Endothelial cell (in vitro differentiated cells): ENCODE data around the gene ADRM1. TPM values are rescaled to one million over a fixed set of nuclear protein-coding genes. Genes with fewer than 3 reads are reported as not detected.

Experiments
- DNase-seq: peaks from one replicate; pipeline ENCODE4 v3.0.0; 2021; ENCODE audit warnings: low spot score
- H3K27ac Mint-ChIP-seq: one replicate; pipeline ENCODE4 v1.8.0; 2021; ENCODE audit warnings: mixed read lengths, inconsistent platforms; ENCODE audit not compliant: unreplicated experiment
- H3K27me3 Mint-ChIP-seq: one replicate; pipeline ENCODE4 v1.8.0; 2021; ENCODE audit warnings: mild to moderate bottlenecking, moderate library complexity, mixed read lengths, inconsistent platforms; ENCODE audit not compliant: unreplicated experiment
- H3K36me3 Mint-ChIP-seq: one replicate; pipeline ENCODE4 v1.8.0; 2021; ENCODE audit warnings: mild to moderate bottlenecking, low read depth, mixed read lengths, inconsistent platforms; ENCODE audit not compliant: unreplicated experiment
- H3K4me1 Mint-ChIP-seq: one replicate; pipeline ENCODE4 v1.8.0; 2021; ENCODE audit warnings: mild to moderate bottlenecking, mixed read lengths, inconsistent platforms; ENCODE audit not compliant: unreplicated experiment
- H3K4me3 Mint-ChIP-seq: one replicate; pipeline ENCODE4 v1.8.0; 2021; ENCODE audit warnings: mild to moderate bottlenecking, mixed read lengths, inconsistent platforms; ENCODE audit not compliant: unreplicated experiment
- H3K9me3 Mint-ChIP-seq: one replicate; pipeline ENCODE4 v1.8.0; 2021; ENCODE audit warnings: mixed read lengths, inconsistent platforms; ENCODE audit not compliant: unreplicated experiment
- total RNA-seq: library from RNA; stranded (reverse); fragmentation: NEBNext Ultra II Directional; extraction: Animal tissue kit (Norgen Biotek cat#: 25700); gene quantifications from one replicate; pipeline ENCODE4 v1.2.1, GENCODE V29; 2021; ENCODE audit not compliant: unreplicated experiment
- TF ChIP-seq, protein P1 (sequence below): fragments of 200-600 bp; sonication (generic); IDR thresholded peaks from one replicate; pipeline ENCODE4 v1.5.0; 2021; ENCODE audit warnings: antibody characterized with exemption; ENCODE audit not compliant: unreplicated experiment

ADRM1 gene
- total RNA-seq, 1 donor from 2014 or later = 132 TPM

DNA sequence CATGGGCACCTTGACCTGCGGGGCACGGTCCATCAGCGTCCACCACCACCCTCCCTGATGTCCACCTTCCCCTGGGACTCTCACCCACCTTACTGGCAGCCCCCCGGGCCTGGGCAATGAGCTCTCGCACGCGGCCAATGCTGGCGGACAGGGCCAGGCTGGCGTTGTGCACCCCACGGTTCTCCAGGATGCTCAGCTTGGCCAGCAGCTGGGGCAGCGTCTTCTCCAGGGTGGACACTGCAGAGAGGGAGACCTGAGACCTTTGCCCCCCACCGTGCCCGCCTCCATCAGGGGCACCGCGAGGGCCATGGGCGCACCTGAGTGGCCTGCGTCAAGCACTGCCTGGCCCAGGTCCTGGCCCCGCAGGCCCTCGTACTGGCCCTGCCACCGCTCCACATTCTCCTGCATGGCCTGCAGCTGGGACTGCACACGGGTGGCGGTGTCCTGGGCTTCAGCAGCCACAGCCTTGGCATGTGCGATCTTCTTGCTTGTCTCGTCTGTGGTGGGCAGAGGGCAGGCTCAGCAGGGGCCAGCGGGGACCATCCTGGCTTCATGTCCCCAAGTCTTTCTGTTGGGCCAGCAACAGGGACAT, 12.0 kb downstream of the ADRM1 start:
- no peaks in the 10 kb centered on the region for H3K4me1 Mint-ChIP-seq
- H3K36me3 Mint-ChIP-seq = no peaks in the 10 kb centered on the region
- H3K27ac Mint-ChIP-seq = no peak overlapping the region
- no peak for DNase-seq
- H3K4me3 Mint-ChIP-seq = no peak overlapping the region
- H3K9me3 Mint-ChIP-seq = no peaks in the 10 kb centered on the region
- H3K27me3 Mint-ChIP-seq = peaks cover 5% of the 10 kb centered on the region
- TF ChIP-seq, protein P1, sequence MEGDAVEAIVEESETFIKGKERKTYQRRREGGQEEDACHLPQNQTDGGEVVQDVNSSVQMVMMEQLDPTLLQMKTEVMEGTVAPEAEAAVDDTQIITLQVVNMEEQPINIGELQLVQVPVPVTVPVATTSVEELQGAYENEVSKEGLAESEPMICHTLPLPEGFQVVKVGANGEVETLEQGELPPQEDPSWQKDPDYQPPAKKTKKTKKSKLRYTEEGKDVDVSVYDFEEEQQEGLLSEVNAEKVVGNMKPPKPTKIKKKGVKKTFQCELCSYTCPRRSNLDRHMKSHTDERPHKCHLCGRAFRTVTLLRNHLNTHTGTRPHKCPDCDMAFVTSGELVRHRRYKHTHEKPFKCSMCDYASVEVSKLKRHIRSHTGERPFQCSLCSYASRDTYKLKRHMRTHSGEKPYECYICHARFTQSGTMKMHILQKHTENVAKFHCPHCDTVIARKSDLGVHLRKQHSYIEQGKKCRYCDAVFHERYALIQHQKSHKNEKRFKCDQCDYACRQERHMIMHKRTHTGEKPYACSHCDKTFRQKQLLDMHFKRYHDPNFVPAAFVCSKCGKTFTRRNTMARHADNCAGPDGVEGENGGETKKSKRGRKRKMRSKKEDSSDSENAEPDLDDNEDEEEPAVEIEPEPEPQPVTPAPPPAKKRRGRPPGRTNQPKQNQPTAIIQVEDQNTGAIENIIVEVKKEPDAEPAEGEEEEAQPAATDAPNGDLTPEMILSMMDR = no peak

DNA sequence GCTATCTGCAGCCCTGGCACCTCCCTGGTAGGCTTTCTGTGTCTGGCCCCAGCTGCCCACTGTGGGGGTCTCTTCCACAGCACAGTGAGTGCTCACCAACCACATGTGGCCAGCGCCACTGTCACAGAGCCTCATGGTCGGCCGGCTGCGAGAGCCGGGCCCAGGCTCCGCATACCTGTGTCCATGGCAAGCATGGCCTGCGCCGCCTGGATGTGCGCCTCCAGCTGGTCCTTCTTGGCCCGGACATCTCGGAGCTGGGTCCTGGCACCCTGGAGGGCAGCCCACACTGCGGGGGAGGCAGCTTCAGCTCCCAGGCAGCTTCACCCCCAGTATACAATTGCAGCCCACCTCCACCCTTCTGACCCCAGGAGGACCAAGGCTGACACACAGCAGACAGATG, 13.0 kb downstream of the ADRM1 start:
- no peak for DNase-seq
- H3K27ac Mint-ChIP-seq = no peak overlapping the region
- TF ChIP-seq, protein P1 = no peak
- no peaks in the 10 kb centered on the region for H3K4me1 Mint-ChIP-seq
- no peaks in the 10 kb centered on the region for H3K9me3 Mint-ChIP-seq
- no peaks in the 10 kb centered on the region for H3K36me3 Mint-ChIP-seq
- peaks cover 8% of the 10 kb centered on the region for H3K27me3 Mint-ChIP-seq
- no peak overlapping the region for H3K4me3 Mint-ChIP-seq

DNA sequence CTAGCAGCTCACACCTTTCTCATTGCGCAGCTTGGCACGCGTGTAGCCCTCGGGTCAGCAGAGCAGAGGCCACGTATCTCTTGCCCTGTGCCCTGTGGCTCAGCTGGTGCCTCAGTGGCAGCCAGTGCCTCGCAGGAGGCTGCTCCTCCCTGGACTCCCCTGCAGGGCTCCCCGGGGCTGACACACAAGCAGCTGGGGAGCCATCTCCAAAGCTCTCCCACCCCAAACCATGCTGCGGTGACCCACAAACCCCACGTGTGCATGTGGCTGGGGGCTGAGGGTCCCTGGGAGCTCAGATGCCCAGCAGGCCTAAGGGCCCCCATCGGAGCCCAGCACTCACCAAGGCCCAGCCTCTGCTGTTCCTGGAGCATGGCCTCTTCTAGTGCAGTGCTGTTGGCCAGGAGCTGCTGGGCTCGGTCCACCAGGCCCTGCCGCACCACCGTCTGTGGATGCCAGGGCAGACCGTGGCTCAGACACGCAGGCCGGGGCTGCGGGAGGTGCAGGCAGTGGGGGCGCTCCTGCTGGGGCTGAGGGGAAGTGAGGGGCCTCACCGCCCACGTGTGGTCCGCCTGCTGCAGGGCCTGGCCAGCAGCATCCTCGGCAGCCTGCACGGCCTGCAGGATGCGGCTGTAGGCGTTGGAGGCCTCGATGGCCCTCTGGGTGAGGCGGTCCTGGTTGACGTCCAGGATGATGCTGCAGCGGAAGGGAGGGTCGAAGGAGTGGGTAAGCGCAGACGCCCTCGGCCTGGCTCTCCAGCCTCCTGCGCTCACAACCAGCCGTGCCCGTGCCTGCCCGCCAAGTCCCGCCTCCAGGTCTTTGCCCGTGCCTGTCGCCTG, 13.8 kb downstream of the ADRM1 start:
- no peaks in the 10 kb centered on the region for H3K9me3 Mint-ChIP-seq
- H3K27ac Mint-ChIP-seq = no peak overlapping the region
- peaks cover 8% of the 10 kb centered on the region for H3K27me3 Mint-ChIP-seq
- no peaks in the 10 kb centered on the region for H3K4me1 Mint-ChIP-seq
- no peak overlapping the region for H3K4me3 Mint-ChIP-seq
- no peak for DNase-seq
- no peaks in the 10 kb centered on the region for H3K36me3 Mint-ChIP-seq
- TF ChIP-seq, protein P1 = no peak

DNA sequence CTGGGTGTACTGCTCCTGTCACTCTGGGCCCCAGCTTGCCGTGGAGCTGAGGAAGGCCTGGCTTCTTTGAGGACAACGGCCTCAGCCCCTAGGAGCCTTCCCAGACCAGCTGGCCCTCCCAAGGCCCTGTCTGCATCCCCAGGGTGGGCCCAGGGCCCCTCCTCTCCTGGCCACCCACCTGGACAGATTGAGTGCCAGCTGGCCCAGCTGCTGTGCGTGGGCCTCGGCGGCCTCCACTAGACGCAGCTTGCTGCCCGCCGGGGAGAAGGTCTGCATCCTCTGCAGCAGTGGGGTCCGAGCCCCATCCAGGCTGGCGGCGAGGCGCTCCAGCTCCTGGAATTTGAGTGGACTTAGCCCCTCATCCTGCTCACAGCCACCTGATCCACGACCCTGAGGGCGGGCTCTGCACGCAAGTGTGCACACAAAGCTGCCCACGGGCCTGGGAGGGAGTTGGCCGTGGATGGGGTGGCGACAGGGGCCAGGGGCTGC, 14.4 kb downstream of the ADRM1 start:
- no peak overlapping the region for H3K4me3 Mint-ChIP-seq
- TF ChIP-seq, protein P1 = no peak
- H3K4me1 Mint-ChIP-seq = no peaks in the 10 kb centered on the region
- no peaks in the 10 kb centered on the region for H3K9me3 Mint-ChIP-seq
- H3K27me3 Mint-ChIP-seq = peaks cover 8% of the 10 kb centered on the region
- no peaks in the 10 kb centered on the region for H3K36me3 Mint-ChIP-seq
- DNase-seq = no peak
- H3K27ac Mint-ChIP-seq = no peak overlapping the region
